ENCODE measurements around the gene CLASP1. TPM values are rescaled to one million over a fixed set of nuclear protein-coding genes. Genes with fewer than 3 reads are reported as not detected.

CLASP1 gene
- total RNA-seq, 6 experiments from 2014 or later = 19.7 to 32.4 (median 24.1) TPM

- intact Hi-C loops (cut with DNase I) = no loop called here
- 83% methylated on average over 1 of the region's 4 CpGs for WGBS (ENCODE audit: insufficient coverage, low coverage, low lambda C conversion rate, missing lambda C conversion rate)
These were observed 286.5 kb downstream of the CLASP1 start for GRCh38 chr2:121362774-121363173.

DNA sequence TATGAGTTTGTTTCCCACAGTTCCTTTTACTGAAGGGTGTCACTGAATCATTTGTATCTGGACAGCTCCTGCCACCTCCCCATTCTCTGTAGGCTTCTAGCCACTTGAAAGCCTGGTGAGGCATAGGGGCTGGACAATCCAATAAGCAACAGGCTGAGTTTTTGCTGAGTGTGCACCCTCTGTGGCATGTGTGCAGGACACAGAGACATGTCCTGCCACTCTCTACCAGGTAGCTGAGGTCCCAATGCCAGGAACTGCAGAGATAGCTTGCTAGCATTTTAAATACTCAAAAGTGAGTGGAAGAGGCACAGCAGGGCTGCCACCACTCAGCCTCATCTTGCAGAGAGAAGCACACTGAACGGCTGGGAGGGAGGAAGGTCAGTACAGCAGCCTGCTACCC lies 287.0 kb downstream of the CLASP1 start:
- WGBS (ENCODE audit: insufficient coverage, low coverage, low lambda C conversion rate, missing lambda C conversion rate) = 80% methylated on average over 1 of the region's 1 CpG
- Histone ChIP-seq H3K4me3 (no peak overlapping the region), H3K27ac (no peak overlapping the region), H3K27me3 (no peaks in the 10 kb centered on the region), H3K36me3 (peaks cover 0 to 61% (median 28%) of the 10 kb centered on the region in 4 donors), H3K9me3 (no peaks in the 10 kb centered on the region), H3K4me1 (peaks cover 0 to 12% (median 0%) of the 10 kb centered on the region in 4 donors)
- ATAC-seq (no peak), DNase-seq (no peak)
- intact Hi-C loops (cut with DNase I) = no loop called here
- TF ChIP-seq, protein P1, sequence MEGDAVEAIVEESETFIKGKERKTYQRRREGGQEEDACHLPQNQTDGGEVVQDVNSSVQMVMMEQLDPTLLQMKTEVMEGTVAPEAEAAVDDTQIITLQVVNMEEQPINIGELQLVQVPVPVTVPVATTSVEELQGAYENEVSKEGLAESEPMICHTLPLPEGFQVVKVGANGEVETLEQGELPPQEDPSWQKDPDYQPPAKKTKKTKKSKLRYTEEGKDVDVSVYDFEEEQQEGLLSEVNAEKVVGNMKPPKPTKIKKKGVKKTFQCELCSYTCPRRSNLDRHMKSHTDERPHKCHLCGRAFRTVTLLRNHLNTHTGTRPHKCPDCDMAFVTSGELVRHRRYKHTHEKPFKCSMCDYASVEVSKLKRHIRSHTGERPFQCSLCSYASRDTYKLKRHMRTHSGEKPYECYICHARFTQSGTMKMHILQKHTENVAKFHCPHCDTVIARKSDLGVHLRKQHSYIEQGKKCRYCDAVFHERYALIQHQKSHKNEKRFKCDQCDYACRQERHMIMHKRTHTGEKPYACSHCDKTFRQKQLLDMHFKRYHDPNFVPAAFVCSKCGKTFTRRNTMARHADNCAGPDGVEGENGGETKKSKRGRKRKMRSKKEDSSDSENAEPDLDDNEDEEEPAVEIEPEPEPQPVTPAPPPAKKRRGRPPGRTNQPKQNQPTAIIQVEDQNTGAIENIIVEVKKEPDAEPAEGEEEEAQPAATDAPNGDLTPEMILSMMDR (IDR thresholded peaks at IDR 0.05) = no peak
- no peak for TF ChIP-seq POLR2A (IDR thresholded peaks at IDR 0.05)

More at GRCh38 chr2:121362774-121363173, 286.5 kb downstream of the CLASP1 start:
- Histone ChIP-seq H3K4me3 (no peak overlapping the region), H3K4me1 (peaks cover 0 to 12% (median 0%) of the 10 kb centered on the region in 4 donors), H3K36me3 (peaks cover 0 to 62% (median 28%) of the 10 kb centered on the region in 4 donors), H3K27ac (no peak overlapping the region), H3K27me3 (no peaks in the 10 kb centered on the region), H3K9me3 (no peaks in the 10 kb centered on the region)
- TF ChIP-seq POLR2A (IDR thresholded peaks at IDR 0.05) = no peak
- TF ChIP-seq, protein P1 (IDR thresholded peaks at IDR 0.05) = no peak
- DNase-seq (no peak), ATAC-seq (no peak)

DNA sequence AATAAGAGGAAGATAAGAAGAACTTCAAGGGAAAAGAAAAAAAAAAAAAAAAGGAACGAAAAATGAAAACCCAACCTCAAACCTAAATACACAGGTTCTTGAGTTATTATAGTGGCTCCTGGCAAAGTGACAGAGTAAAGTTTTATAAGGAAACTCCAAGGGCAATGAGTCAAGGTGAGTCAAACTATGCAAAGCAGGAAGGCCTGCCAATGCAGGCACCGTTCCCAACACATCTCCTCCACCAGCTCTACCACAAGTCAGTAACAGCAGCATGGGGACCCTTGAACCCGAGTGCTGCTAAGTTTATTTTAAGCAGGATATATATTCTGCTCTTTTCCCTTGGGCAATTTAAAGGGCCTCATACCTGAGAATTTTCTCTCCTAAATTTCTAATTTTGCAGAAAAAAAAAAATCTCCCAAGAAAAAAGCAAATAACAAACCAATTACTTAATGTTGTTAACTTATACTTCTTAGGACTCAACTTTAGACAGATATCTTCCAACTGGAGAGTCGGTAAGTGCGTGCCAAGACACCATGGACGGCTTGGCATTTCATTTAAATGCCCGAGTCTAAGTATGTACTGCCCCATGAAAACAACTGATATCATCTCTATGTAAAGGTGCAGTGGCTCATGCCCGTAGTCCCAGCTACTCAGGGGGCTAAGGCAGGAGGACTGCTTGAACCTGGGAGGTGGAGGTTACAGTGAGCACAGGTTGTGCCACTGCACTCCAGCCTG lies 288.5 kb downstream of the CLASP1 start:
- H3K4me1 ChIP-seq = peaks cover 0 to 12% (median 0%) of the 10 kb centered on the region in 4 donors
- intact Hi-C loops (cut with DNase I) = no loop called here
- H3K4me3 ChIP-seq = no peak overlapping the region
- DNase-seq (no peak), ATAC-seq (no peak)
- TF ChIP-seq, protein P1 (IDR thresholded peaks at IDR 0.05) = no peak
- TF ChIP-seq POLR2A (IDR thresholded peaks at IDR 0.05) = no peak
- H3K27ac ChIP-seq = no peak overlapping the region
- H3K9me3 ChIP-seq = no peaks in the 10 kb centered on the region
- WGBS (ENCODE audit: insufficient coverage, low coverage, low lambda C conversion rate, missing lambda C conversion rate) = 82% methylated on average over 7 of the region's 8 CpGs
- H3K27me3 ChIP-seq = no peaks in the 10 kb centered on the region
- peaks cover 0 to 57% (median 28%) of the 10 kb centered on the region in 4 donors for H3K36me3 ChIP-seq

DNA sequence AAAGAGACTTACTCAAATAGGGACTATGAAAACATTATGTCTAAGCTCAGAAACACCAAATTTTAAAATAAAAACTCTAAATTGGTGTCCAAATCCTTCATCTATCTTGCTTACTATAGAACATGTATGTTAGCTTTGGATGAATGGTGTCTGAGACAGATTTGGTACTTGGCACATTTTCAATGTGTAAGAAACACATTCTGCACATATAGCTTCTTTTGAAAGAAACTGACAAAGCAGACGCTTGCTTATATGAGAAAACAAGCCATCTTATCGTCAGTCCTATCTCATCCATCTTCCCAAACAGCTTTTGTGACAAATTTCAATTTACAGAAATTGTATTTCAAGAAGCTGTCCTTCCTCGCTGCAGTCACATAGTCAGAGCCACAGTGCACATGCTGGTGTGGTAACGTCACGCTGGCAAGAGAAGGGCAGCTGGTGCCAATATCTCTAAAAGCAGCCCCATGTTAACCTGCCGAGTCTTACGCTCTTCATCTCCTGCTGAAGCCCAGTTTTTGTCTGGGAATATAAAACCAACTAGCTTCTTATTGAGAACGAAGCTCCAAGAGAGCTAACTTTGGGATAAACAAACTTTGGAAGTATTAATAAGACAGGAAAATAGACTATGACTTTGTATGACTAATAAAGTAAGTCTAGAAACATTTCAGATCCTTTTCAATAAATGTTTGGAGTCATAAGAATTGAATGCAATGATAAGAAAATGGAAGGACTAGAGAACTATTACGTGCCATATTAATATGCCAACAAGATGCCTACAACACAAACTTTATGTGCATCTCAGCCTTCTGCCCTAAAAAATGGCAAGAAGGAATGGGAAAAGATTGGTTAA lies 289.3 kb downstream of the CLASP1 start:
- ATAC-seq = no peak
- WGBS (ENCODE audit: insufficient coverage, low coverage, low lambda C conversion rate, missing lambda C conversion rate) = 93% methylated on average over 9 of the region's 9 CpGs
- intact Hi-C loops (cut with DNase I) = no loop called here
- Histone ChIP-seq H3K4me1 (peaks cover 0 to 12% (median 0%) of the 10 kb centered on the region in 4 donors), H3K4me3 (no peak overlapping the region), H3K27me3 (no peaks in the 10 kb centered on the region), H3K27ac (no peak overlapping the region), H3K36me3 (peaks cover 0 to 65% (median 28%) of the 10 kb centered on the region in 4 donors), H3K9me3 (no peaks in the 10 kb centered on the region)
- TF ChIP-seq, protein P1 (IDR thresholded peaks at IDR 0.05) = no peak
- TF ChIP-seq POLR2A (IDR thresholded peaks at IDR 0.05) = no peak
- DNase-seq = no peak
